LoVo (cell line): ENCODE measurements around the gene TNRC18.
"Not testable (repeated sequence)": the region's sequence is repeated elsewhere in the genome, so short reads cannot be mapped to it uniquely, and the experiment has no call there.

Experiments
- DNase-seq: peaks from one replicate; pipeline ENCODE4 v3.0.0-alpha.2; 2016; ENCODE audit warnings: low spot score

TNRC18 gene

DNA sequence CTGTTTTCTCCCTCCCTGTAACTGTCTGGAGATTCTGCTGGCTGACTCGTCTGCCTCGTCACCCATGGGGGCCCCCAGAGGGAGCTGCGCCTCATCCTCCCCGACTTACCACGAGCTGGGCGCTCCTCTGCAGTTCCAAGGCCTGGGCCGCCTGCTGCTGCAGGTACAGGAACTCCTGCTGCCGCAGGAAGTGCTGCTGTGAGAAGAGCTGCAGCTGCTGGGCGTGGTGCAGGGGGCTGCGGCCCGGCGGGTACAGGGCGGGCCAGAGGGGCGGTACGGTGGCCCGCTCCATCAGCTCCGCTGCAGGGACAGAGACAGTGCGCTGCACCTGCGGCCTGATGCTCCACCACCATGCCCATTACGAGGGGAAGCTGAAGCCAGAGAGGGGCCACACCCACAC is 47.7 kb downstream of the TNRC18 start:
- DNase-seq = no peak

DNA sequence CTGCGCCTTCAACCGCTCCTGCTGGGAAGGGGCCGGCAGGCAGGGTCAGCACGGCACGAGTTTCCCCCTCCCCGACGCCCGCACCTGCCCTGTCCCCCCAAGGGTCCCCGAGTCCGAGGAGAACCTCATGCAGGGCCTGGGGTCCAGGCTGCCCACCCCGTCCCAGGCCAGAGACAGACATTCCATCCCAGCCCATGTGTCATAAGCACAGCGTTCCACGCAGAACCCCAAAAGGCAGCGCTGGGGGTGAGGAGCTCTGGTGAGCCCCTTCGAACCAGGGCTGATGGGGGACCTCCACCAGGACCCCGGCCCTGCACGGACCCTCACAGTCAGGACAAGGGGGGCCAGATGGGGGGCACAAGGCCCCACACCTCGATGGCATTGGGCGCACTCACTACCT is 49.2 kb downstream of the TNRC18 start:
- DNase-seq = no peak

DNA sequence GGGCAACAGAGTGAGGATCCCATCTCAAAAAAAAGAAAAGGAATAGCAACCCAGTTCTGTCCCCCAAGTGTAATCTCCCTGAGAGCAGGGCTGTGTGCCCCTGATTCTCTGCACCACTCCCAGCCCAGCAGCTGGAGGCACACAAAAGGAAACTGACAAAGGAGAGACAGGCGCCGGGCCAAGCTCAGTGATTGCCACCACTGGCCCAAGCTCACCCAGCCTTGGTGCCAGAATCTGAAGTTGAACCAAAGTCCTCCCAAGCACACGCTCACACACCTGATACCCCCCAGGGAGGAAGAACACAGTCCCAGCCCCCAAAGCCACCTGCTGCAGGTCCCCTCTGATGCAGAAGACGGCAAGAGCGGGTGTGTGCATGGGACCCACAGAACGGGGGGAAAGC is 50.3 kb downstream of the TNRC18 start:
- no peak for DNase-seq

DNA sequence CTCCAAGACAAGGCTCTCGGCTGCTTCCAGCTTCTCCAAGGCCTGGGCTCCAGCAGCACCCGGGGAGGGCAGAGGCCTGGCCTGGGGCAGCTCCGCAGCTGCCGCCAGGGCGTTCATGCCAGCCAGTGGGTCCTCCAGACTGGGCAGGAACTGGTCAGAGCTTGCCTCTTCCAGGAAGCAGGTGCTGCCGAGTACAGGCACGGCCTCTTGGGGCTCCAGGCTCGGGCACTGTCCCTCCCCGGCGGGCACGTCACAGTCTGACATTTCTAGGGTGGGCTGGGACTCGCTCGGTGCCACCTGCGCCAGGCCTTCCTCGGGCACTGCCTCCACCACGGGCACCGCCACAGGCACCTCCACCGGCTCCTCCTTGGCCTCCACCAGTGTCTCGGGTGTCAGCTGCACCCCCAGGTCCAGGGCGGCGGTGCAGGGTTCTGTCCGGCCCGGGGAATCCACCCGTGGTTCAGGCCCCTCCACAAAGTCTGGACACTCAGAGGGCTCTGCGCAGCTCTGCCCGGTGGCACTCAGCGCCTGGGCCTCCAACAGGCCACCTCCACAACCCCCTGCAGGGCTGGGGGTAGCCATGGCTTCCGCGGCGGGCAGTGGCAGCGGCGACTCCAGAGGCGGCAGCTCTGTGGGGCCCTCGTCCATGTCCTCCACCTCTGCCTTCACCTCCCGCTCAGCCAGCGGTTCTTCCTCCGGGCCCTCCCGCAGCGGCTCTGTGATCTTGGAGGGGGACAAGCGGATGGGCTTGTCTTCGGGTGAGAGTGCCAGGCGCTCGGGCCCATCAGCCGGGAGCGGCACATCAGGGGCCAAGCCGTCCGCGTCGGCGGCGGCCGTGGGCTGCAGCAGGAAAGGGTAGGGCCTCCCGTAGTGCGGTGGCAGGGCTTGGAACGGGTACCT is 52.9 kb downstream of the TNRC18 start:
- no peak for DNase-seq

DNA sequence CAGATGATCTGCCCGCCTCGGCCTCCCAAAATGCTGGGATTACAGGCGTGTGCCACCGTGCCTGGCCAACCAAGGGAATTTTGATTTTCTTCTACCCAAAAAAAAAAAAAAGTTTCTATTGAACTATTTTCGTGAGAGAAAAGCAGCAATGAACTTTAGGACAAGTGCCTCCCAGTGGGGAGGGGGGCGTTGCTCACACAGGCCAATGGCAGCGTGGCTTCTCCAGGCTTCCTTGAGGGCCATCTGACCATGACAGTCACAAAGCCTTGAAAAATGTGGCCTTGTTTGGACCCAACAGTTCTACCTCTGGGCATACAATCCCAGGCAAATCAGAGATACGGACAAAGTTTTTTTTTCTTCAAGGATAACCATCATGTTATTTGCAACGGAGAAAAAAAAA is 56.0 kb downstream of the TNRC18 start:
- no peak for DNase-seq

DNA sequence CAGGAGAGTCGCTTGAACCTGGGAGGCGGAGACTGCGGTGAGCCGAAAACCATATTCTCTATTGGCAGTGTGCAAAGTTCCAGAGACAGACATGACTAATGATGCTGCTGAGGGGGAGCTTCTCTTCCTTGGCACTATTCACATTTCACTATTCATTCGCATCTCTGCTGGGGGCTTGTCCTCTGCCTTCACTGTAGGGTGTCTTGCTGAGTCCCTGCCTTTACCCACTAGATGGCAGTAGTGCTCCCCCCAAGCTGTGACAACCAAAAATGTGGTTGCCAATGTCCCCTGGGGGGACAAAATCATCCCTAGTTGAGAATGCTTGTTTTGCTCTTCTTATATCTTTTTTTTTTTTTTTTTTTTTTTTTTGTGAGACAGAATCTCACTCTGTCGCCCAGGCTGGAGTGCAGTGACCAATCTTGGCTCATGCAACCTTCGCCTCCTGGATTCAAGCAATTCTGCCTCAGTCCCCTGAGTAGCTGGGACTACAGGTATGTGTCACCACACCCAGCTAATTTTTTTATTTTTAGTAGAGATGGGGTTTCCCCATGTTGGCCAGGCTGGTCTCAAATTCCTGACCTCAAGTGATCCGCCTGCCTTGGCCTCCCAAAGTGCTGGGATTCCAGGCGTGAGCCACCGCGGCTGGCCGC is 57.5 kb downstream of the TNRC18 start:
- peak; percentile 71 for DNase-seq

DNA sequence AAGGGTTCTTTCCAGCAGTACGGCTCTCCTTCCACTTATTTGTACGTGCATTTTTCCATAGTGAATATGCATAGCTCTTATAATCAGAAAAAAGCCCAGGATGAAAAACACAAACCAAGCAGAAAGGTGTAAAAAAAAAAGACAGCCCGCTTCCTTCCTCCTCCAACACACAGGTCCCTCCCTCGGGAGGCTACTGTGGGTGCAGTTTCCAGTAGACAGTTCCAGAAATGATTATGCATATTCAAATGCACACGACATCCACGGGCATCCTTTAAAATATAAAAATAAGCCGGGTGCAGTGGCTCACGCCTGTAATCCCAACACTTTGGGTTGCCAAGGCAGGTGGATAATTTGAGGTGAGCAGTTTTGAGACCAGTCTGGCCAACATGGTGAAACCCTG is 59.9 kb downstream of the TNRC18 start:
- DNase-seq = no peak

DNA sequence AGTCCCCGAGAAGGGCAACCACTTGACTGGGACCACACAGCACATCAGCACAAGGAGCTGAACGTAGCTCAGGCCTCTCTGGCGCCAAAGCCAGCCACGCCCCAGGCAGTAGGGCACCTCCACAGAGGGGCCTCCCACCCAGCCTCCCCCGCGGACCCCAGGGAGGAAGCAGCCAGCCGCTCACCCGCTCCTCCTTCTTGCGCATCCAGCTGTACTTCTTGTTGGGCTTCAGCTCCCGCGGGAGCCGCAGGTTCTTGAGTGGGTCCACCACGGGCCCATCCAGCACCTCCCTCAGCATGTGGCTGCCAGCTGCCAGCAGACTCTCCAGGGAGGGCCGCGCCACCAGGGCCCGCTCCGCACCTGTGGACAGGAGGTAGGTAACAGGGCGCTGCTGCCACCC is 61.2 kb downstream of the TNRC18 start:
- no peak for DNase-seq

DNA sequence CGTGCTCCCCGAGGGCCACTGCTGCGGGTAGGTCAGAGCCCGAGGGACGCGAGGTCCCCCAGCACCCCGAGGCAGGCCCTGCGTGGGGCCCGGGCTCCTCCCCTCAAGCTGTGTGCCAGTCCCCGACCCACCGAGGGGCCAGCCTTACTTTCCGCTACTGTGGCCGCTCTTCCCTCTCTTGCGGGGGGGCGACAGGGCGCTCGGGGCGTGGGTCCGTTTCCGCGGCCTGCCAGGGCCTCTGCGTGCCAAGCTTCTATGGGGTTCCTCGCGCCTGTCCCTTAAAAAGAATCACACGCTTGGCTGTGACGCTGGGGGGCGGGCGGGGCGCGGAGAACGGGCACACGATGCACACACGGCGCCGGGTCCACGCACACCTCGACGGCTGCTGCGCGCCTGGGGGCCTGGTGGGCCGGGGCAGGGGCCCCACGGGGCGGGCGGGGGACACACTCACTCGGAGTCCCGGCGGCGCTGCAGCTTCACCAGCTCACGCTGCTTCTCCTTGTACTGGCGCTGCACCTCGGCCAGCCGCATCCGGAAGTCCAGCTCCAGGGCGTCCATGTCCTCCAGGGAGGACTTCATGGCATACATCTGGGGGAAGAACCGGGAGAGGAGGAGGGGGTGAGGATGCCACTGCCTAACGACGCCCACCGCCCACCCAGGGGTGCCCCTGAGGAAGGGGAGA is 62.0 kb downstream of the TNRC18 start:
- DNase-seq = no peak

DNA sequence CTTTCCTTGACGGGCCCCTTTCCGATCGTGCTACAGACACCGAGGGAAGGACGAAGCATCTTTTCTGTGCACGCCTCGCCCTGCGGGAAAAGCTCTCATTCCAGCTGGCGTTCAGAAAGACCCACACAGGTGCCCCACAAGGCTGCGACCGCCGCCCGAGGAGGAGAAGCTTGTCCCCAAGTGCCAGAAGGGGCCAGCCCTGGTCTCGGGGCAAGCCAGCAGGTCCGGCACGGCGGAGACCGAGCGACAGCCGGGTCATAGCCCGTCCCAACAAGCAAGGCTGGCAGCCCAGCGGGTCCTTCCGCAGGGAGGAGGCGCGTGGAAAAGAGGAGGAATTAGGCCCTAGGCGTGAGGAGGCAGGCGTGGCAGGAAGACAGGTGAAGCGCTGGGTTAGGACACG is 62.7 kb downstream of the TNRC18 start:
- no peak for DNase-seq

DNA sequence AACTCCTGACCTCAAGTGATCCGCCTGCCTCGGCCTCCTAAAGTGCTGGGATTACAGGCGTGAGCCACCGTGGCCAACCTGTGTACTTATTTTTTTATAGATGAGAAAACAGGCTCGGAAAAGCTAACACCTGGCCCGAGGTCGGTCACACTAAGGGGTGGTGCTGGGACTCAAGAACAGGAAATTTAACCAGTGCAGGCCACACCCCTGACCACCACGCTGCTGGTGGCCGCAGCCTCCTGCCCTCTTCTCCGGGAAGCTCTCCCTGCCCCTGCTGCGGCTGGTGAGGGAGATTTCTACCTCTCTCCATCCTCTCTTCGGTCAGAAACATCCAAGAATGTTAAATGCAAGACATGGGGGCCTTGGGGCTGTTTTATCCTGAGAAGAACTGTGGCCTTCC is 63.2 kb downstream of the TNRC18 start:
- no peak for DNase-seq

DNA sequence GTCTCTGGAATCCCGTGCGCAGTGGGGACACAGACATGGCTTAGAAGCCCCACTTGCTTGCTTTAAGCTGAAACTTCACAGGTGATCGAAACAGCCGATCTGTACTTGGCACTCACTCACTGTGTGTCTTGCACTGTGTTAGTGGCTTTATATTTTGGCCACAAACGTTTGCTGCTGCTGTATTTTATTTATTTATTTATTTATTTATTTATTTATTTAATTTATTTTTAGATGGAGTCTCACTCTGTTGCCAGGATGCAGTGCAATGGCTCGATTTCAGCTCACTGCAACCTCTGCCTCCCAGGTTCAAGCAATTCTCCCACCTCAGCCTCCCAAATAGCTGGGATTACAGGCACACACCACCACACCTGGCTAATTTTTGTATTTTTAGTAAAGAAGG is 63.6 kb downstream of the TNRC18 start:
- DNase-seq = not testable (repeated sequence)

DNA sequence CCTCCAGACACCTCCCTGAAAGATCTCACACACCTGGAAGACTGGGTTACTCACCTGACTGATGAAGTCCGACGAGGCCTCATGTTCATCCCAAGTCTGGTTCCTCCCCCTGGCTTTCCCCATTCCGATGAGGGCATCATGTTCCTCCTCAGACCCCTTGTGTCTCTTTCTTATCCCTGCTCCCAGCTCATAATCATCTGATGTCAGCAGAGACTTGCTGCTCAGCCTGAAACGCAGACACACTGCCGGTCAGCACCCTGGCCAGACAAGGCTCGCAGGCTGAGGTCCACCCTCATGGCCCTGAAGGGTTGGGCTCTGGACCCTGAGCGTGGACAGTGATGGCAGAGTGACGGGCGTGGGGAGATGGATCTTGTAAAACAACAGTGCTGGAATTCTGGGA is 64.3 kb downstream of the TNRC18 start:
- DNase-seq = no peak

DNA sequence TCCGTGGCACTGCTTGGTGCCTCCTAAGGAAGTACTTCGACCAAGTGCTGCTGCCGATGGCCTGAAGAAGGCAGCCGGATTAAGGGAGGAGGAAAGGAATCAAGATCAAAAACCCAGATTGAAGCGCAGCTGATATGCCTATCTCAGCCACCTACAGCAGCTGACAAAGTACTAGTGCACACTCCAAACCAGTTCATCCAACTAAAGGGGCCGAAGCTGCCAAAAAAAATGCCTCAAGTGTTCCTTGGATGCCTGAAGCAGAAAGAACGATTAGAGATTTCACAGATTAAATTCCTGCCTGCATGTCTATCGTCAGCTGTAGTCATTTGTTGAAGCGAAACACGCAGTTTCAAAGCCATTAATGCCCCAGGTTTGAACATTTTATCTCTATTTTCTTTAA is 65.7 kb downstream of the TNRC18 start:
- DNase-seq = no peak

DNA sequence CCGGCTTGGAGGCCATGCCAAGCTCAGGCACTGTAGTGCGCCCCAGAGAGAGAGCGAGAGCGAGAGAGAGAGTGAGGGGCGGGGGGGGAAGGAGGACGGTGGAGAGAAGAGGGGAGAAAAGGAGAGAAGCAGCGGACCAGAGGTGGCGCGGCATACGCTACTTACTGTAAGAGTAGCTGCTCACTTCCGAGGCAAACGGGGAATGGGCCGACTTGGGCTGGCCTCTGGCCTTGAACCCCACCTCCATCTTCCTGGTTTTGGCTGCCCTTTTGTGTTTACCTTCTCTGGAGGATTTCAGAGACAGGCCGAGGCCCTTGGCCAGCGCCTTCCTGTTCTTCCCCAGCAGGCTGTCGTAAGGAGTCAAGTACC is 66.9 kb downstream of the TNRC18 start:
- no peak for DNase-seq

DNA sequence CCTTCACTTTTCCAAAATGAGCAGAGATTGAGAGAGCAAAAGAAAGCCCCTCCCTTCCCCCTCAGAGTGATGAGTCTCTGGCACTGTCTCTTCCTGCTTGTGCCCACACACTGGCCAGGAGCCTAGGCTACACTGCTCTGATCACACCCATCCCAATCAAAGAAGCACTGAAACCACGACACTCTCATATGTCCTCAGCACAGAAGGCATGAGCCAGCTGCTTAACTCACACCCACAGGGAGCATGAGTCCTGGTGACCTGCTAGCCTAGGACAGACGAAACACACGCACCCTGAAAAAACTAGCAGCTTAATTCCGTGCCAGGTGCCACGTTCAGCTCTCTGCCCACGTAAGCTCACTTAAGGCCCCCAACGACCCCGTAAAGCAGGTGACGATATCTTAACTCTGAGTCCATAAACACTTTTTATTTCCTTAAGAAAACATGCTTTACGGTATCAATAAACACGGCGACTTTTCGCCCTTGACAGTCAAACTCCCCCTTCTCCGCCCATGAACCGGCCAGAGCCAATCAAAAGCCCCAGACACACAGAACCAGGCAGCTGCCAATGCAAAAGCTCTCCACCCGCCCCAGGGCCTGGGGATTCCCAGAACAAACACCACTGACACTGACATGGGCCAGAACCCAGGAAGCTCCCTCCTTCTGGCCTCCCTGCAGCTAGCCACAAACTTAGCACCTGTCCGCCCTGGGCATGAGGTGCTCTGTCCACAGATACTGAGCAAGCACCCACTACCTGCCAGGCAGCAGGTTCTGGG is 69.0 kb downstream of the TNRC18 start:
- DNase-seq = no peak

DNA sequence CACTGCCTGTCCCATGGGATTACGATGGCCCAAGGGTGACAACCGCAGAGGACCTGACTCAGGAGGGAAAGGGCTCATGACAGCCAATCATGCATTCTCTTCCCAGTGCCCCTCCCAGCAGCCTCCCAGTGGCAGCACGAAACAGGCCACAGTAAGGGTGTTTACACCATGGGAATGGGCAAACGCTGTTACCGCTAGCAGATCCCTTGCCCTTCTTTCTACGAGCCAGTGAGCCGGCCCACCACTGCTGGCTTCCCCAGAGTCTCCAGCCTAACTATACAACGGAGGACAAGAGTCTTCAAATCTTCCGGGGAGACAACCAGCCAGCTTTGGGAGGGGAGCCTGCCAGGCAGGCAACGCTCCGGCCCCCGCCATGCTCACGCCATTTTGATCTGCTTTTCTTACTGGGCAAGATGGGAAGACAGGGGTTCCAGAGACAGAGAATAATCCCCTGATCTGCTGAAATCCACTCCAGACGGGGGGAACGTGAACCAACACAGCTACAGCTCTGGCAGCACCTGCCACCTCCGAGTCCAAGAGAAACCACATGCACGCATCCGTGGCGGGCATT is 71.1 kb downstream of the TNRC18 start:
- no peak for DNase-seq

DNA sequence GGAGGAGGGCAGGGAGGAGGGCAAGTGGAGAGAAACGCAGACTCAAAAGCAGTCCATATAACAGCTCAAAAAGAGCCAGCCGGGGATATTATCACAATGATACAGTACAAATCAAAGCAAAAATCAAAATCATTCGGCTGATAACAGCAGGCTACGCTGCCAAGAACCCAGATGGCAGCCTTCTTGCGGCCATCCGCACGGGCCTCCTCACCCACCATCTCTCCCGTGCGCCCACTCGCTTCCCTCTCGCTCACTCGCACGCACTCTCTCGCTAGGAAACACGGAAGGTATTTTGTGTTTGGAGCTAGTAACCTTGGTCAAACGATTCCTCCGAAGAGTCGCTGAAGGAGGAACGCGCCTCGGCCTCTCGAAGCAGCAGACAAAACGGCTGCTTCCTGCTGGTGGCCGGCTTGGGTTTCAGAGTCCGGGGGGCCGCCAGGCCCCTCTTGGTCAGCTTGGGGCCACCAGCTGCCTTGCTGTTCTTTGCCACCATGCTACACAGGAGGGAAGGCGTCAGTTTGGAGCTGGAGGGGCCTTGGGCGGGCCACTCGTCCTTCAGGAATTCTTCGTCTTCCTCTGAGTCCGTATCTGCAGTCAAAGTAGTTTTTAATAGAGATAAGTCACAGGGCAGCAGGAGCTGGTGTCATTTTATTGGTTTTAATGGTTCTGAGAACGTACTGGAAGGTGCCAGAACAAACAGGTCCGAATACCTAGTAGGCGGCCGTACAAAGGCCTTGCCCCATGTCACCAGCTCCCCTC is 71.9 kb downstream of the TNRC18 start:
- DNase-seq = no peak

DNA sequence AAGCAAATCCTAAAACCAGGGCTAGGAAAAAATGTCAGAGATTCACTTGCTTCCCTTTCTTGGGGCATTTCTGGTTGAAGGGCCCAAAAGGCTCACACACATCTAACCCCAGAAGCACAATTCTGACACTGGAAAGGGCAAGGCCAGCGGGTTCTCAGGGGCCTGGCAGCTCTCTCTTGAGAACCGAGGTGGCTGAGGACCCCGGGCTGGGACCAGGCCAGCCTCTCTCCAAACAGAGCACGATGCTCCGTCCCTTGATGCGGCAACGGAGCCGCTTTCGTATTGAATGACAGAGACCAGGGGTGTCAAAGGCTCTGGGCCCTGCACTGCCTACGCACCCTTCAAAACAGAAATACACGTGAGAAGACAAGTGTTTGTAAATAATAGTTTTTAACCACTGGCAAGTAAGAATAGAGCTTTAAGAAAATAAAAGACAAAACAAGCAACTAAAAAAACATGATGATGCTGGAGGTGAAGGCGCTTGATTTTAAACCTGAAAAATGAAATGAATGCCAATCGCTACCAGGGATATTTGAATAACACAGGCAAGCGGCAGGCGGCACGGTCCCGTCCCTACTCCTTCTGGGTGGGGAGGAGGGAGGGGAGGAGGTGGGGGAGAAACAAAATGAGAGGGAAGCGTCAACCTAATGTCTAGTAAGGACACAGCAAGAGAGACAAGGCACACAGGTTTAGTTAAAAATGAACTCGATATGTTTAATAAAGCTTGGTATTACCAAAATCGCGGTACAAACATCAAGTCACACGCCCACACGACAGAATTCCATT is 72.8 kb downstream of the TNRC18 start:
- DNase-seq = no peak

DNA sequence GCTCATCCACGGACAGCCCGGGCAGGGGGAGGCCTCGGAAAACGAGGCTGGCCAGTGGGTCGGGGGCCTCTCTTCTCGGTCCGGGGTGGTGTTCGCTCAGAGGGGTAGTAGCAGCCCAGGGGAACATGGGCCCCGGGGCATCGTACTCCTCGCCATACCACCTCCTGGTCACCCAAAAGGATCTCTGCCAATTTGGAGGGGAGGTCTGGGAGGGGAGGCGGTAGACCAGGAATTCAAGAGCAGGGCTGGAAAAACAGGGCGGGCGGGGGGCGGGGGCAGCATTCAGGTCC is 73.5 kb downstream of the TNRC18 start:
- DNase-seq = no peak
